ENCODE results near the gene NTM.

GRCh38 chr11:131944736-131945135 lies 574.3 kb downstream of the NTM start:
- TF ChIP-seq CBX5 (IDR thresholded peaks at IDR 0.05; ENCODE audit: low read depth, low read length): no peak
- no peak for TF ChIP-seq CTCF (IDR thresholded peaks at IDR 0.05; ENCODE audit: control extremely low read depth in 1 of 3, insufficient read depth in 1 of 3, low read depth in 1 of 3, low read length in 3 of 3)
- TF ChIP-seq POLR2A (IDR thresholded peaks at IDR 0.05; ENCODE audit: control extremely low read depth in 1 of 2, low read depth in 2 of 2, low read length in 2 of 2): no peak
- no peak for TF ChIP-seq YY1 (IDR thresholded peaks at IDR 0.05; ENCODE audit: low read depth, low read length)
- TF ChIP-seq EZH2 (IDR thresholded peaks at IDR 0.05; ENCODE audit: low read depth, low read length, severe bottlenecking): no peak
- no peak for TF ChIP-seq EGR1 (IDR thresholded peaks at IDR 0.05; ENCODE audit: borderline replicate concordance, low read depth, low read length)
- no peak for TF ChIP-seq KDM1A (IDR thresholded peaks at IDR 0.05; ENCODE audit: borderline replicate concordance, low read length)
- no peak for TF ChIP-seq ATF2 (IDR thresholded peaks at IDR 0.05; ENCODE audit: low read length)
- no peak for TF ChIP-seq SIN3A (conservative IDR thresholded peaks at IDR 0.05 in 1 of 2, IDR thresholded peaks at IDR 0.05 in 1 of 2; ENCODE audit: low read depth in 1 of 2, low read length in 2 of 2)
- TF ChIP-seq FOSL1 (IDR thresholded peaks at IDR 0.05; ENCODE audit: insufficient read depth, low read depth, low read length): no peak
- no peak for TF ChIP-seq MAX (IDR thresholded peaks at IDR 0.05)
- no peak for TF ChIP-seq ASH2L (IDR thresholded peaks at IDR 0.05; ENCODE audit: low read length)
- no peak for TF ChIP-seq CEBPB (IDR thresholded peaks at IDR 0.05; ENCODE audit: low read depth, low read length)
